ENCODE results near the gene OR52B4. TPM values are rescaled to one million over a fixed set of nuclear protein-coding genes. Genes with fewer than 3 reads are reported as not detected.
"Not testable (repeated sequence)": the region's sequence is repeated elsewhere in the genome, so short reads cannot be mapped to it uniquely, and the experiment has no call there.

OR52B4 gene
- polyA plus RNA-seq, result not detected
- long read RNA-seq, donor 1, result 0 reads
- long read RNA-seq, donor 2, result 0 reads
- long read RNA-seq, donor 3, result 0 reads
- long read RNA-seq, donor 4, result 0 reads
- long read RNA-seq, donor 5, result 0 reads
- long read RNA-seq, donor 6, result 0 reads
- long read RNA-seq, donor 7, result 0 reads
- long read RNA-seq, donor 8, result 0 reads
- long read RNA-seq, donor 9, result 0 reads
- long read RNA-seq, donor 10, result 0 reads
- long read RNA-seq, donor 11, result 0 reads

GRCh38 chr11:4368286-4368685 is at the start of gene OR52B4:
Gene OR52B4 (minus strand): TSS chr11:4368386. CDS start chr11:4368295, 91 bp downstream.
- no peaks in the 10 kb centered on the region for H3K4me1 ChIP-seq (ENCODE audit: control insufficient read depth, insufficient read depth, low read length)
- no peak within 1 kb of the TSS for H3K4me3 ChIP-seq (ENCODE audit: low read length)
- H3K27me3 ChIP-seq (ENCODE audit: control insufficient read depth, insufficient read depth, low read length), result no peaks in the 10 kb centered on the region
- H3K27ac ChIP-seq (ENCODE audit: low read length), result no peak within 1 kb of the TSS
- 88% methylated on average over 3 of the region's 4 CpGs for WGBS (ENCODE audit: insufficient coverage, low lambda C conversion rate)
- H3K36me3 ChIP-seq (ENCODE audit: control insufficient read depth, insufficient read depth, low read length), result no peaks in the 10 kb centered on the region
- H3K9me3 ChIP-seq (ENCODE audit: control insufficient read depth, low read depth, low read length), result no peaks in the 10 kb centered on the region
- DNase-seq, result no peak

- Histone ChIP-seq H3K27ac (ENCODE audit: low read length) (no peak overlapping the region), H3K36me3 (ENCODE audit: control insufficient read depth, insufficient read depth, low read length) (no peaks in the 10 kb centered on the region), H3K9me3 (ENCODE audit: control insufficient read depth, low read depth, low read length) (no peaks in the 10 kb centered on the region), H3K4me3 (ENCODE audit: low read length) (no peak overlapping the region), H3K4me1 (ENCODE audit: control insufficient read depth, insufficient read depth, low read length) (no peaks in the 10 kb centered on the region), H3K27me3 (ENCODE audit: control insufficient read depth, insufficient read depth, low read length) (no peaks in the 10 kb centered on the region)
- DNase-seq, result peak; percentile 18 to 65
- WGBS (ENCODE audit: insufficient coverage, low lambda C conversion rate), result no CpG with 5 or more reads among the region's 1 CpG
Measured at GRCh38 chr11:4416816-4417215, 48.6 kb upstream of the OR52B4 start.

- H3K4me3 ChIP-seq (ENCODE audit: low read length), result no peak overlapping the region
- no peaks in the 10 kb centered on the region for H3K4me1 ChIP-seq (ENCODE audit: control insufficient read depth, insufficient read depth, low read length)
- WGBS (ENCODE audit: insufficient coverage, low lambda C conversion rate), result no CpG with 5 or more reads among the region's 1 CpG
- DNase-seq, result no peak
- H3K27ac ChIP-seq (ENCODE audit: low read length), result no peak overlapping the region
- H3K27me3 ChIP-seq (ENCODE audit: control insufficient read depth, insufficient read depth, low read length), result no peaks in the 10 kb centered on the region
- H3K36me3 ChIP-seq (ENCODE audit: control insufficient read depth, insufficient read depth, low read length), result no peaks in the 10 kb centered on the region
- H3K9me3 ChIP-seq (ENCODE audit: control insufficient read depth, low read depth, low read length), result no peaks in the 10 kb centered on the region
Measured at GRCh38 chr11:4416306-4416705, 48.1 kb upstream of the OR52B4 start.

- no CpG with 5 or more reads among the region's 6 CpGs for WGBS (ENCODE audit: insufficient coverage, low lambda C conversion rate)
- DNase-seq; H3K9me3 ChIP-seq (ENCODE audit: control insufficient read depth, low read depth, low read length): not testable (repeated sequence)
Measured at GRCh38 chr11:4406206-4406605, 38.0 kb upstream of the OR52B4 start.

GRCh38 chr11:4393858-4394223 is 25.7 kb upstream of the OR52B4 start:
- Histone ChIP-seq H3K36me3 (ENCODE audit: control insufficient read depth, insufficient read depth, low read length) (peaks cover 15% of the 10 kb centered on the region), H3K27me3 (ENCODE audit: control insufficient read depth, insufficient read depth, low read length) (no peaks in the 10 kb centered on the region), H3K9me3 (ENCODE audit: control insufficient read depth, low read depth, low read length) (no peaks in the 10 kb centered on the region), H3K4me3 (ENCODE audit: low read length) (peak overlapping the region; percentile 85), H3K4me1 (ENCODE audit: control insufficient read depth, insufficient read depth, low read length) (peaks cover 3% of the 10 kb centered on the region), H3K27ac (ENCODE audit: low read length) (no peak overlapping the region)
- WGBS (ENCODE audit: insufficient coverage, low lambda C conversion rate), result 83% methylated on average over 1 of the region's 11 CpGs
- no peak for DNase-seq

More at GRCh38 chr11:4406206-4406605, 38.0 kb upstream of the OR52B4 start:
- not testable (repeated sequence) for H3K27me3 ChIP-seq (ENCODE audit: control insufficient read depth, insufficient read depth, low read length); H3K4me3 ChIP-seq (ENCODE audit: low read length); H3K4me1 ChIP-seq (ENCODE audit: control insufficient read depth, insufficient read depth, low read length); H3K27ac ChIP-seq (ENCODE audit: low read length); H3K36me3 ChIP-seq (ENCODE audit: control insufficient read depth, insufficient read depth, low read length)

GRCh38 chr11:4393209-4393857 is 25.1 kb upstream of the OR52B4 start, which contains the start of gene TRIM21:
Gene TRIM21 (minus strand): TSS chr11:4393702. CDS start chr11:4390409, 3,293 bp downstream.
- Histone ChIP-seq H3K27ac (ENCODE audit: low read length) (peak within 1 kb of the TSS; percentile 79), H3K4me3 (ENCODE audit: low read length) (peak within 1 kb of the TSS; percentile 85), H3K4me1 (ENCODE audit: control insufficient read depth, insufficient read depth, low read length) (peaks cover 3% of the 10 kb centered on the region), H3K9me3 (ENCODE audit: control insufficient read depth, low read depth, low read length) (no peaks in the 10 kb centered on the region), H3K27me3 (ENCODE audit: control insufficient read depth, insufficient read depth, low read length) (no peaks in the 10 kb centered on the region), H3K36me3 (ENCODE audit: control insufficient read depth, insufficient read depth, low read length) (peaks cover 20% of the 10 kb centered on the region)
- DNase-seq, result peak; percentile 91 to 95
- WGBS (ENCODE audit: insufficient coverage, low lambda C conversion rate), result no CpG with 5 or more reads among the region's 13 CpGs

- peaks cover 62% of the 10 kb centered on the region for H3K36me3 ChIP-seq (ENCODE audit: control insufficient read depth, insufficient read depth, low read length)
- DNase-seq, result no peak
- no CpG with 5 or more reads among the region's 2 CpGs for WGBS (ENCODE audit: insufficient coverage, low lambda C conversion rate)
- H3K27me3 ChIP-seq (ENCODE audit: control insufficient read depth, insufficient read depth, low read length), result no peaks in the 10 kb centered on the region
- no peak overlapping the region for H3K4me3 ChIP-seq (ENCODE audit: low read length)
- no peak overlapping the region for H3K27ac ChIP-seq (ENCODE audit: low read length)
- H3K4me1 ChIP-seq (ENCODE audit: control insufficient read depth, insufficient read depth, low read length), result peaks cover 3% of the 10 kb centered on the region
- no peaks in the 10 kb centered on the region for H3K9me3 ChIP-seq (ENCODE audit: control insufficient read depth, low read depth, low read length)
Measured at GRCh38 chr11:4388221-4388620, 20.0 kb upstream of the OR52B4 start.

- no peak for DNase-seq
- no CpG with 5 or more reads among the region's 3 CpGs for WGBS (ENCODE audit: insufficient coverage, low lambda C conversion rate)
- Histone ChIP-seq H3K9me3 (ENCODE audit: control insufficient read depth, low read depth, low read length) (no peaks in the 10 kb centered on the region), H3K36me3 (ENCODE audit: control insufficient read depth, insufficient read depth, low read length) (peaks cover 63% of the 10 kb centered on the region), H3K27ac (ENCODE audit: low read length) (no peak overlapping the region), H3K4me3 (ENCODE audit: low read length) (no peak overlapping the region), H3K27me3 (ENCODE audit: control insufficient read depth, insufficient read depth, low read length) (no peaks in the 10 kb centered on the region), H3K4me1 (ENCODE audit: control insufficient read depth, insufficient read depth, low read length) (no peaks in the 10 kb centered on the region)
Measured at GRCh38 chr11:4385978-4386740, 18.0 kb upstream of the OR52B4 start.

- Histone ChIP-seq H3K4me3 (ENCODE audit: low read length) (no peak overlapping the region), H3K4me1 (ENCODE audit: control insufficient read depth, insufficient read depth, low read length) (no peaks in the 10 kb centered on the region), H3K27ac (ENCODE audit: low read length) (no peak overlapping the region), H3K27me3 (ENCODE audit: control insufficient read depth, insufficient read depth, low read length) (no peaks in the 10 kb centered on the region), H3K36me3 (ENCODE audit: control insufficient read depth, insufficient read depth, low read length) (peaks cover 30% of the 10 kb centered on the region), H3K9me3 (ENCODE audit: control insufficient read depth, low read depth, low read length) (no peaks in the 10 kb centered on the region)
- no peak for DNase-seq
- WGBS (ENCODE audit: insufficient coverage, low lambda C conversion rate), result no CpG with 5 or more reads among the region's 2 CpGs
Measured at GRCh38 chr11:4381901-4382300, 13.7 kb upstream of the OR52B4 start.

GRCh38 chr11:4375431-4376140 is 7.4 kb upstream of the OR52B4 start:
- DNase-seq, result no peak

More at GRCh38 chr11:4375431-4376140, 7.4 kb upstream of the OR52B4 start:
- Histone ChIP-seq H3K4me3 (ENCODE audit: low read length) (no peak overlapping the region), H3K27ac (ENCODE audit: low read length) (no peak overlapping the region), H3K27me3 (ENCODE audit: control insufficient read depth, insufficient read depth, low read length) (no peaks in the 10 kb centered on the region), H3K36me3 (ENCODE audit: control insufficient read depth, insufficient read depth, low read length) (no peaks in the 10 kb centered on the region), H3K4me1 (ENCODE audit: control insufficient read depth, insufficient read depth, low read length) (no peaks in the 10 kb centered on the region), H3K9me3 (ENCODE audit: control insufficient read depth, low read depth, low read length) (no peaks in the 10 kb centered on the region)
- 80% methylated on average over 3 of the region's 5 CpGs for WGBS (ENCODE audit: insufficient coverage, low lambda C conversion rate)

Data from large intestine (tissue), 12 donors.